Activated CD8-positive, alpha-beta memory T cell treated with anti-CD3 and anti-CD28 coated beads, Interleukin-2, amount 50 U/mL, for 24 hours (primary cell): ENCODE results near the gene TRIP6.

Source experiments
- DNase-seq: peaks from one replicate; pipeline ENCODE4 v3.0.0-alpha.2; 2020; ENCODE audit errors: extremely low read depth

The TRIP6 gene

GRCh38 chr7:100867040-100867775 is at the start of gene TRIP6:
Gene TRIP6, plus strand, starts transcription at chr7:100867387. Its CDS starts 111 bp downstream, at chr7:100867498.
- no peak for DNase-seq

- no peak for DNase-seq
These were observed 48.8 kb upstream of the TRIP6 start for GRCh38 chr7:100818366-100818765.

GRCh38 chr7:100818825-100819224 is 48.4 kb upstream of the TRIP6 start:
- DNase-seq: no peak

- DNase-seq: no peak
These were observed 47.6 kb upstream of the TRIP6 start for GRCh38 chr7:100819586-100819985.

GRCh38 chr7:100822236-100823139 is 44.7 kb upstream of the TRIP6 start:
- no peak for DNase-seq

- DNase-seq: no peak
These were observed 44.1 kb upstream of the TRIP6 start for GRCh38 chr7:100823140-100823525.

- no peak for DNase-seq
These were observed 43.7 kb upstream of the TRIP6 start for GRCh38 chr7:100823534-100823933.

- no peak for DNase-seq
These were observed 42.5 kb upstream of the TRIP6 start for GRCh38 chr7:100824499-100825214.

- no peak for DNase-seq
These were observed 41.9 kb upstream of the TRIP6 start for GRCh38 chr7:100825215-100825671.

GRCh38 chr7:100825751-100826513 is 41.3 kb upstream of the TRIP6 start:
- DNase-seq: no peak

- DNase-seq: no peak
These were observed 40.5 kb upstream of the TRIP6 start for GRCh38 chr7:100826514-100827329.

GRCh38 chr7:100827330-100828226 is 39.6 kb upstream of the TRIP6 start, which contains the start of gene EPHB4:
Gene EPHB4, minus strand, starts transcription at chr7:100827523. Its CDS starts 493 bp downstream, at chr7:100827030.
- DNase-seq: no peak

GRCh38 chr7:100829150-100829716 is 38.0 kb upstream of the TRIP6 start:
- no peak for DNase-seq

GRCh38 chr7:100830396-100830795 is 36.8 kb upstream of the TRIP6 start:
- no peak for DNase-seq

GRCh38 chr7:100832281-100832633 is 34.9 kb upstream of the TRIP6 start:
- DNase-seq: no peak

- DNase-seq: no peak
These were observed 31.0 kb upstream of the TRIP6 start for GRCh38 chr7:100835903-100836811.

- DNase-seq: no peak
These were observed 30.4 kb upstream of the TRIP6 start for GRCh38 chr7:100836812-100837098.
